ENCODE data around the gene NOTCH2.

Gene NOTCH2

DNA sequence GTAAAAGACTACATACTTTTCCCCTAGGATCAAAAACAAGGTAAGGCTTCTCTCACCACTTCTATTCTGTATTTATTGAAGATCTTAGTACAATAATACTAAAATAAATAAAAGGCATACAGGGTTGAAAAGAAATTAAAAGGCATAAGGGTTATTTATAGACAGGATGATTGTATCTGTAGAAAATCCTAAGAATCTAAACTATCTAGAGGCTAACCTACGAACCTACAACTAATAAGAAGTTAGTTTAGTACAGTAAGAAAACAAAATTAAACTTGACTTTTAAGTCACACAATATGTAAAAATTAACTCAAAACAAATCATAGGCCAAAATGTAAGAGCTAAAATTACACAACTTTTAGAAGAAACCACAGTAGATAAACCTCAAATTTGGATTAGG, 122.7 kb downstream of the NOTCH2 start (continued):
- TF ChIP-seq, protein P1, sequence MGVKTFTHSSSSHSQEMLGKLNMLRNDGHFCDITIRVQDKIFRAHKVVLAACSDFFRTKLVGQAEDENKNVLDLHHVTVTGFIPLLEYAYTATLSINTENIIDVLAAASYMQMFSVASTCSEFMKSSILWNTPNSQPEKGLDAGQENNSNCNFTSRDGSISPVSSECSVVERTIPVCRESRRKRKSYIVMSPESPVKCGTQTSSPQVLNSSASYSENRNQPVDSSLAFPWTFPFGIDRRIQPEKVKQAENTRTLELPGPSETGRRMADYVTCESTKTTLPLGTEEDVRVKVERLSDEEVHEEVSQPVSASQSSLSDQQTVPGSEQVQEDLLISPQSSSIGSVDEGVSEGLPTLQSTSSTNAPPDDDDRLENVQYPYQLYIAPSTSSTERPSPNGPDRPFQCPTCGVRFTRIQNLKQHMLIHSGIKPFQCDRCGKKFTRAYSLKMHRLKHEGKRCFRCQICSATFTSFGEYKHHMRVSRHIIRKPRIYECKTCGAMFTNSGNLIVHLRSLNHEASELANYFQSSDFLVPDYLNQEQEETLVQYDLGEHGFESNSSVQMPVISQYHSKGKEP (tag by site-specific recombination; IDR thresholded peaks at IDR 0.05), result no peak
- TF ChIP-seq ZNF560 (tag by site-specific recombination; IDR thresholded peaks at IDR 0.05; ENCODE audit: borderline replicate concordance), result no peak
- TF ChIP-seq ZNF335 (tag by site-specific recombination; conservative IDR thresholded peaks at IDR 0.05), result no peak
- TF ChIP-seq, protein P2, sequence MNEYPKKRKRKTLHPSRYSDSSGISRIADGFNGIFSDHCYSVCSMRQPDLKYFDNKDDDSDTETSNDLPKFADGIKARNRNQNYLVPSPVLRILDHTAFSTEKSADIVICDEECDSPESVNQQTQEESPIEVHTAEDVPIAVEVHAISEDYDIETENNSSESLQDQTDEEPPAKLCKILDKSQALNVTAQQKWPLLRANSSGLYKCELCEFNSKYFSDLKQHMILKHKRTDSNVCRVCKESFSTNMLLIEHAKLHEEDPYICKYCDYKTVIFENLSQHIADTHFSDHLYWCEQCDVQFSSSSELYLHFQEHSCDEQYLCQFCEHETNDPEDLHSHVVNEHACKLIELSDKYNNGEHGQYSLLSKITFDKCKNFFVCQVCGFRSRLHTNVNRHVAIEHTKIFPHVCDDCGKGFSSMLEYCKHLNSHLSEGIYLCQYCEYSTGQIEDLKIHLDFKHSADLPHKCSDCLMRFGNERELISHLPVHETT (tag by site-specific recombination; IDR thresholded peaks at IDR 0.05), result no peak
- no peak for TF ChIP-seq GLI4 (tag by site-specific recombination; IDR thresholded peaks at IDR 0.05)

DNA sequence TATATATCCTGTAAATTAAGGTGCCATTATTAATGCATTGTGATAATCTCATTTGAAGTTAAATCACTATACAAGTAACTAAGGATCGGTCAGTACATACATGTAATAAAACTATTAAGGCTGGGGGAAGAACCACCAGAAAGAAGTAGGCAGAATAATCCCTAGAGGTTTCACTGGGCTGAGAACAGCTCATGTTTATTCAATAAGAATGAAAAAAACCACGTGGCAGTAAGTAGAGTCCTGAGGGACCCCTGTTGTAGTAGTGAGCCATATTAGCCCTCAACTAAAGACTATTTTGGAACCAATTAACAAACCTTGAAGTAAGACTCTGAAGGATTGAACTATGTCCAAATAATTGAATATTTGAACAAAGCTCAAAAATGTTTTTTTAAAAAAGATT, 126.2 kb downstream of the NOTCH2 start:
- peaks cover 6 to 45% of the 10 kb centered on the region in 2 experiments for H3K36me3 ChIP-seq (ENCODE audit: control insufficient read depth in 2 of 2, insufficient read depth in 1 of 2, low read length in 2 of 2)
- CTCF ChIA-PET, result interaction anchor here (1.5 to 1.9 kb wide), 2 partner anchors 16 to 25 kb away, joined by 4 to 6 read pairs; no protein-coding TSS in a partner anchor

DNA sequence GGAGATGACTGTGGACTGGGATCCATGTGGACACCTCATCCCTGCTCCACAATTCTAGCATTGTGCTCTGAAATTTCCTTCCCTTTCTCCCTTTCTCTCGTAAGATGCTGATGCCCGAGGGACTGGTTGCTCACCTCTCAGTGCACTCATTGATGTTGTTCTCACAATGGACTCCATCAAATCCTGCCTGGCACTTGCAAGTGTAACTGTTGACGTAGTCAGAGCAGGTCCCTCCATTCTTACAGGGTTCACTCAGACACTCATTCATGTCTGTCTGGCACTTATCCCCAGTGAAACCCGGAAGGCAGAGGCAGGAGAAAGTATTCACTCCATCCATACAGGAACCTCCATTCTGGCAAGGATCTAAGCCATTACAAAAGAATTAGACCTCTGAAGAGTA, 128.1 kb downstream of the NOTCH2 start:
- CTCF ChIA-PET, result interaction anchor here (1.0 to 1.1 kb wide), 2 partner anchors 55 to 198 kb away, joined by 3 to 4 read pairs; no protein-coding TSS in a partner anchor
- POLR2A ChIA-PET, result no interaction called here
- Histone ChIP-seq H3K9me3 (ENCODE audit: control insufficient read depth, insufficient read depth, low read depth, low read length) (no peaks in the 10 kb centered on the region), H3K4me1 (ENCODE audit: control insufficient read depth, insufficient read depth, low read length) (no peaks in the 10 kb centered on the region), H3K27ac (ENCODE audit: extremely low read depth, low read depth, low read length) (no peak overlapping the region), H3K36me3 (ENCODE audit: control insufficient read depth in 2 of 2, insufficient read depth in 1 of 2, low read length in 2 of 2) (peaks cover 14 to 49% of the 10 kb centered on the region in 2 experiments), H3K4me3 (ENCODE audit: low read depth, low read length) (no peak overlapping the region)
- TF ChIP-seq PRDM1 (tag by site-specific recombination; IDR thresholded peaks at IDR 0.05), result peak; percentile 58
- no peak for TF ChIP-seq FEZF1 (tag by site-specific recombination; IDR thresholded peaks at IDR 0.05)

More for the DNA sequence above, 126.2 kb downstream of the NOTCH2 start:
- Histone ChIP-seq H3K4me1 (ENCODE audit: control insufficient read depth, insufficient read depth, low read length) (no peaks in the 10 kb centered on the region), H3K4me3 (ENCODE audit: low read depth, low read length) (no peak overlapping the region), H3K27ac (ENCODE audit: extremely low read depth, low read depth, low read length) (no peak overlapping the region), H3K9me3 (ENCODE audit: control insufficient read depth, insufficient read depth, low read depth, low read length) (no peaks in the 10 kb centered on the region)
- TF ChIP-seq ZNF626 (tag by site-specific recombination; IDR thresholded peaks at IDR 0.05), result no peak
- POLR2A ChIA-PET, result no interaction called here

DNA sequence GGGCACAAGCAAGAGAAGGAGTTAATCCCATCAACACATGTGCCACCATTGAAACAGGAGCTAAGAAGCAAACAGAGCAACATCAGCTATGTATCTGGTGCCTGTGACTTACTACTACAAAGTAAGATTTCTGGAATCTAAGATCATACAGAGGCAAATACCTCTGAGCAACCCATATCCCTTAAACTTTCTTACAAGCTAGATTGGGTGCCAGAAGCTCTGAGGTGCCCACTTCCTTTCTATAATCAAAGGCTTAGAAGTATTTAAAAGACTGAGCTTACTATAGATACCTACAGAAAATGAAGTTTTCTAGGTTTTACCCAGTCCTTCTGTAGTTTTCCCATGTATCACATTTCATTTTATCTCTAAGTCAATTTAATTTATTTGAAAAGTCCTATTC, 128.8 kb downstream of the NOTCH2 start:
- H3K4me3 ChIP-seq (ENCODE audit: low read depth, low read length), result no peak overlapping the region
- H3K4me1 ChIP-seq (ENCODE audit: control insufficient read depth, insufficient read depth, low read length), result no peaks in the 10 kb centered on the region
- POLR2A ChIA-PET, result no interaction called here
- no peaks in the 10 kb centered on the region for H3K9me3 ChIP-seq (ENCODE audit: control insufficient read depth, insufficient read depth, low read depth, low read length)
- no peak overlapping the region for H3K27ac ChIP-seq (ENCODE audit: extremely low read depth, low read depth, low read length)
- CTCF ChIA-PET, result interaction anchor here (0.9 to 1.1 kb wide), 2 partner anchors 10 to 55 kb away, joined by 3 to 4 read pairs; no protein-coding TSS in a partner anchor
- no peak for TF ChIP-seq ZNF76 (tag by site-specific recombination; IDR thresholded peaks at IDR 0.05; ENCODE audit: borderline replicate concordance, low read depth)
- no peak for TF ChIP-seq ZNF133 (tag by site-specific recombination; IDR thresholded peaks at IDR 0.05)
- no peak for TF ChIP-seq ZNF184 (tag by site-specific recombination; IDR thresholded peaks at IDR 0.05)
- TF ChIP-seq KLF9 (tag by site-specific recombination; IDR thresholded peaks at IDR 0.05; ENCODE audit: low read depth), result no peak
- TF ChIP-seq ZNF19 (tag by site-specific recombination; IDR thresholded peaks at IDR 0.05; ENCODE audit: low read depth), result no peak
- TF ChIP-seq ZNF658 (tag by site-specific recombination; IDR thresholded peaks at IDR 0.05), result no peak
- no peak for TF ChIP-seq ZNF24 (tag by site-specific recombination; IDR thresholded peaks at IDR 0.05)
- TF ChIP-seq, protein P3, sequence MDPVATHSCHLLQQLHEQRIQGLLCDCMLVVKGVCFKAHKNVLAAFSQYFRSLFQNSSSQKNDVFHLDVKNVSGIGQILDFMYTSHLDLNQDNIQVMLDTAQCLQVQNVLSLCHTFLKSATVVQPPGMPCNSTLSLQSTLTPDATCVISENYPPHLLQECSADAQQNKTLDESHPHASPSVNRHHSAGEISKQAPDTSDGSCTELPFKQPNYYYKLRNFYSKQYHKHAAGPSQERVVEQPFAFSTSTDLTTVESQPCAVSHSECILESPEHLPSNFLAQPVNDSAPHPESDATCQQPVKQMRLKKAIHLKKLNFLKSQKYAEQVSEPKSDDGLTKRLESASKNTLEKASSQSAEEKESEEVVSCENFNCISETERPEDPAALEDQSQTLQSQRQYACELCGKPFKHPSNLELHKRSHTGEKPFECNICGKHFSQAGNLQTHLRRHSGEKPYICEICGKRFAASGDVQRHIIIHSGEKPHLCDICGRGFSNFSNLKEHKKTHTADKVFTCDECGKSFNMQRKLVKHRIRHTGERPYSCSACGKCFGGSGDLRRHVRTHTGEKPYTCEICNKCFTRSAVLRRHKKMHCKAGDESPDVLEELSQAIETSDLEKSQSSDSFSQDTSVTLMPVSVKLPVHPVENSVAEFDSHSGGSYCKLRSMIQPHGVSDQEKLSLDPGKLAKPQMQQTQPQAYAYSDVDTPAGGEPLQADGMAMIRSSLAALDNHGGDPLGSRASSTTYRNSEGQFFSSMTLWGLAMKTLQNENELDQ (tag by site-specific recombination; IDR thresholded peaks at IDR 0.05; ENCODE audit: low read depth), result no peak
- TF ChIP-seq, protein P4, sequence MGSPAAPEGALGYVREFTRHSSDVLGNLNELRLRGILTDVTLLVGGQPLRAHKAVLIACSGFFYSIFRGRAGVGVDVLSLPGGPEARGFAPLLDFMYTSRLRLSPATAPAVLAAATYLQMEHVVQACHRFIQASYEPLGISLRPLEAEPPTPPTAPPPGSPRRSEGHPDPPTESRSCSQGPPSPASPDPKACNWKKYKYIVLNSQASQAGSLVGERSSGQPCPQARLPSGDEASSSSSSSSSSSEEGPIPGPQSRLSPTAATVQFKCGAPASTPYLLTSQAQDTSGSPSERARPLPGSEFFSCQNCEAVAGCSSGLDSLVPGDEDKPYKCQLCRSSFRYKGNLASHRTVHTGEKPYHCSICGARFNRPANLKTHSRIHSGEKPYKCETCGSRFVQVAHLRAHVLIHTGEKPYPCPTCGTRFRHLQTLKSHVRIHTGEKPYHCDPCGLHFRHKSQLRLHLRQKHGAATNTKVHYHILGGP (tag by site-specific recombination; IDR thresholded peaks at IDR 0.05), result no peak
- peaks cover 19 to 53% of the 10 kb centered on the region in 2 experiments for H3K36me3 ChIP-seq (ENCODE audit: control insufficient read depth in 2 of 2, insufficient read depth in 1 of 2, low read length in 2 of 2)
